ENCODE measurements around the gene BCS1L. TPM values are rescaled to one million over a fixed set of nuclear protein-coding genes. Genes with fewer than 3 reads are reported as not detected.

Gene BCS1L
- polyA plus RNA-seq (2012; ENCODE audit: insufficient read depth, insufficient read length), result 128 TPM

- peak within 1 kb of the TSS; percentile 92 for H3K4me3 ChIP-seq (ENCODE audit: low read length)
Observed at GRCh38 chr2:218659258-218659987, at the start of gene BCS1L, which contains the start of gene ZNF142. BCS1L (plus strand) TSS chr2:218659683; CDS start chr2:218660988, 1,305 bp downstream. ZNF142 (minus strand) TSS chr2:218659623; CDS start chr2:218656429, 3,194 bp downstream.

GRCh38 chr2:218615868-218616315, 43.6 kb upstream of the BCS1L start:
- no peak for DNase-seq (ENCODE audit: low read depth, low spot score)
- H3K4me3 ChIP-seq (ENCODE audit: low read length), result no peak overlapping the region

More at GRCh38 chr2:218659258-218659987, at the start of gene BCS1L, which contains the start of gene ZNF142:
- peak; percentile 89 for DNase-seq (ENCODE audit: low read depth, low spot score)

- H3K4me3 ChIP-seq (ENCODE audit: low read length), result no peak overlapping the region
- no peak for DNase-seq (ENCODE audit: low read depth, low spot score)
Observed at GRCh38 chr2:218618102-218618860, 41.2 kb upstream of the BCS1L start.

- no peak overlapping the region for H3K4me3 ChIP-seq (ENCODE audit: low read length)
Observed at GRCh38 chr2:218621007-218621406, 38.5 kb upstream of the BCS1L start.

GRCh38 chr2:218622606-218623365, 36.7 kb upstream of the BCS1L start:
- H3K4me3 ChIP-seq (ENCODE audit: low read length), result no peak overlapping the region
- DNase-seq (ENCODE audit: low read depth, low spot score), result no peak

More at GRCh38 chr2:218621007-218621406, 38.5 kb upstream of the BCS1L start:
- DNase-seq (ENCODE audit: low read depth, low spot score), result no peak

- no peak overlapping the region for H3K4me3 ChIP-seq (ENCODE audit: low read length)
- no peak for DNase-seq (ENCODE audit: low read depth, low spot score)
Observed at GRCh38 chr2:218623366-218623705, 36.1 kb upstream of the BCS1L start.

GRCh38 chr2:218626369-218626768, 33.1 kb upstream of the BCS1L start:
- DNase-seq (ENCODE audit: low read depth, low spot score), result no peak
- no peak overlapping the region for H3K4me3 ChIP-seq (ENCODE audit: low read length)

GRCh38 chr2:218627939-218628338, 31.5 kb upstream of the BCS1L start:
- DNase-seq (ENCODE audit: low read depth, low spot score), result no peak
- H3K4me3 ChIP-seq (ENCODE audit: low read length), result no peak overlapping the region

- H3K4me3 ChIP-seq (ENCODE audit: low read length), result no peak overlapping the region
- DNase-seq (ENCODE audit: low read depth, low spot score), result no peak
Observed at GRCh38 chr2:218631837-218632236, 27.6 kb upstream of the BCS1L start.

- no peak overlapping the region for H3K4me3 ChIP-seq (ENCODE audit: low read length)
- no peak for DNase-seq (ENCODE audit: low read depth, low spot score)
Observed at GRCh38 chr2:218635719-218636118, 23.8 kb upstream of the BCS1L start.

- no peak overlapping the region for H3K4me3 ChIP-seq (ENCODE audit: low read length)
- no peak for DNase-seq (ENCODE audit: low read depth, low spot score)
Observed at GRCh38 chr2:218638372-218638771, 21.1 kb upstream of the BCS1L start.

- DNase-seq (ENCODE audit: low read depth, low spot score), result no peak
- no peak overlapping the region for H3K4me3 ChIP-seq (ENCODE audit: low read length)
Observed at GRCh38 chr2:218642121-218642656, 17.3 kb upstream of the BCS1L start.

GRCh38 chr2:218642786-218643185, 16.7 kb upstream of the BCS1L start:
- no peak for DNase-seq (ENCODE audit: low read depth, low spot score)
- H3K4me3 ChIP-seq (ENCODE audit: low read length), result no peak overlapping the region

GRCh38 chr2:218643751-218644310, 15.7 kb upstream of the BCS1L start:
- no peak for DNase-seq (ENCODE audit: low read depth, low spot score)
- H3K4me3 ChIP-seq (ENCODE audit: low read length), result no peak overlapping the region

GRCh38 chr2:218644721-218645120, 14.8 kb upstream of the BCS1L start:
- DNase-seq (ENCODE audit: low read depth, low spot score), result peak; percentile 82
- no peak overlapping the region for H3K4me3 ChIP-seq (ENCODE audit: low read length)

- H3K4me3 ChIP-seq (ENCODE audit: low read length), result no peak overlapping the region
- no peak for DNase-seq (ENCODE audit: low read depth, low spot score)
Observed at GRCh38 chr2:218645126-218645525, 14.4 kb upstream of the BCS1L start.

- H3K4me3 ChIP-seq (ENCODE audit: low read length), result no peak overlapping the region
- DNase-seq (ENCODE audit: low read depth, low spot score), result peak; percentile 58
Observed at GRCh38 chr2:218648088-218648786, 11.2 kb upstream of the BCS1L start.

GRCh38 chr2:218648787-218649100, 10.7 kb upstream of the BCS1L start:
- DNase-seq (ENCODE audit: low read depth, low spot score), result no peak
- no peak overlapping the region for H3K4me3 ChIP-seq (ENCODE audit: low read length)

GRCh38 chr2:218655751-218656150, 3.7 kb upstream of the BCS1L start:
- no peak overlapping the region for H3K4me3 ChIP-seq (ENCODE audit: low read length)
- DNase-seq (ENCODE audit: low read depth, low spot score), result no peak
